KOPT-K1 (cell line): Measurements from ENCODE around the gene TCF25.

Source experiments
- H3K27ac ChIP-seq: fragments of 200-600 bp; sonication (generic); 2 replicates; pipeline ENCODE4 v1.5.1; 2016; ENCODE audit warnings: antibody characterized with exemption, mild to moderate bottlenecking, low read depth, low read length; ENCODE audit not compliant: poor library complexity, severe bottlenecking
- H3K36me3 ChIP-seq: fragments of 200-600 bp; sonication (generic); 2 replicates; pipeline ENCODE4 v1.5.1; 2017; ENCODE audit warnings: antibody characterized with exemption, mild to moderate bottlenecking, low read length, moderate library complexity; ENCODE audit not compliant: insufficient read depth
- H3K9me3 ChIP-seq: fragments of 200-600 bp; sonication (generic); 2 replicates; pipeline ENCODE4 v1.5.1; 2017; ENCODE audit warnings: antibody characterized with exemption, low read length, mild to moderate bottlenecking; ENCODE audit not compliant: insufficient read depth, poor library complexity, severe bottlenecking

TCF25 gene

GRCh38 chr16:89951509-89951908 is 78.1 kb downstream of the TCF25 start:
- no peak overlapping the region for H3K27ac ChIP-seq
- H3K9me3 ChIP-seq: no peaks in the 10 kb centered on the region
- no peaks in the 10 kb centered on the region for H3K36me3 ChIP-seq

DNA sequence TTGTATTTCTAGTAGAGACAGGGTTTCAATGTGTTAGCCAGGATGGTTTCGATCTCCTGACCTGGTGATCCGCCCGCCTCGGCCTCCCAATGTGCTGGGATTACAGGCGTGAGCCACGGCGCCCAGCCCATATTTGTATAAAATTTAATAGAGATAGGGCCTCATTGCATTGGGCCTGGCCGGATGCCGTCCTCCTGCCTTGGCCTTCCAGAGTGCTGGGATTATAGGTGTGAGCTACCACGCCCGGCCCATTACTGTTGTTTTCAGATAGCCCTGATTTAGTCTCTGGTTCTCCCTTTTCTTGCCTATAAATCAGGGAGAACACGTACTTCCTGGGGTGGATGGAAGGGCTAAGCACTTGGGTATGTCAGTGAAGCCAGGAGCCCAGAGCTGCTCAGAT is 78.7 kb downstream of the TCF25 start:
- no peak overlapping the region for H3K27ac ChIP-seq
- H3K36me3 ChIP-seq: no peaks in the 10 kb centered on the region
- H3K9me3 ChIP-seq: no peaks in the 10 kb centered on the region

DNA sequence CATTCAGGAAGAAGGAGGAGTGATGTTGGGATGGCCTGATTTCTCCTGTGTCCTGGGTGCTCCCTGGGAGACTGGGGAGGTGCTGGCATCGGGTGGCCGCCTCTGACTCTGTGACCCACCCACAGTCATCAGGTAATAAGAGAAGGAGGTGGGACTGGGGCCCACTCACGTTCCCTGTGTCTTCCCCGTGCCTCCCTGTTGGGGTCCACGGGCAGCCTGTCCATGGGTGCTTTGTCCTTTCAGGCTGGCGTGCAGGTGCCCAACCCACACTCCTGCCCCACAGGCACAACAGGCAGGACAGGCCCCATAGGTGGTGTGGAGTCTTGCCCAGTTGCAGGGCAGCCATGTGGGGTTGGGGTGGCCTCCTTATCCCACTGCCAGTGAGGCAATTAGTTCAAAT is 79.2 kb downstream of the TCF25 start:
- Histone ChIP-seq H3K27ac (no peak overlapping the region), H3K9me3 (no peaks in the 10 kb centered on the region), H3K36me3 (no peaks in the 10 kb centered on the region)

GRCh38 chr16:89953671-89954406 is 80.4 kb downstream of the TCF25 start:
- no peak overlapping the region for H3K27ac ChIP-seq
- H3K36me3 ChIP-seq: no peaks in the 10 kb centered on the region
- no peaks in the 10 kb centered on the region for H3K9me3 ChIP-seq

- H3K27ac ChIP-seq: no peak overlapping the region
These were observed 81.1 kb downstream of the TCF25 start for GRCh38 chr16:89954462-89954861.

DNA sequence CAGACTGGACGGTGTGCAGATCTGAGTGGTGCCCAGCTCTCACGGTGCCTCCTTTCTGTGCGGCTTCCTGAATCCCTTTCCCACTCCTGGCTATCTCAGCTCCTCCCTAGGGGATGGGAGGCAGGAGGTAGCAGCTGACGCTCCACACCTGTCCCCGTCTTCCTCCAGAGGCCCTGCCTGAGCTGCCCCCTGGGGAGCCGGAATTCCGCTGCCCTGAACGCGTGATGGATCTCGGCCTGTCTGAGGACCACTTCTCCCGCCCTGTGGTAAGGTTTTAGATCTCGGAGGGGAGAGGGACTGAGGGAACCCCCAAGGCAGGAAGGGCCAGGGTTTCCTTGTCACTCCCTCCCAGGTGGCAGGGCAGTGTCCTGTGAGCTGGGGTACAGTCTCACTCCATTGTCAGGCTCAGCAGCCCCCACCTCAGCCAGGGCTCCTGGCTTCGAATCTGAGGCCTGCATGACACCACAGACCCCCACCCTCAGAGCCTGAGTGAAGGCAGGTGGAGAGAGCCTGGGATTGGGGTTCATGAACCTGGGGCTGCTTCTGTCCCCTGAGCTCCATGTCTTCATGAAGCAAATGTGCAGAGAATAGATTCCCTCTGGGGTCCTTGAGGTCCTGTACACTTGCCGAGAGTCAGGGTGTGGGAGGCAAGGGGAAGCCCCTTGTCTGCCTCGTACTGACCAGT is 81.8 kb downstream of the TCF25 start:
- Histone ChIP-seq H3K36me3 (no peaks in the 10 kb centered on the region), H3K9me3 (no peaks in the 10 kb centered on the region), H3K27ac (no peak overlapping the region)

More at GRCh38 chr16:89954462-89954861, 81.1 kb downstream of the TCF25 start:
- no peaks in the 10 kb centered on the region for H3K9me3 ChIP-seq
- H3K36me3 ChIP-seq: no peaks in the 10 kb centered on the region

DNA sequence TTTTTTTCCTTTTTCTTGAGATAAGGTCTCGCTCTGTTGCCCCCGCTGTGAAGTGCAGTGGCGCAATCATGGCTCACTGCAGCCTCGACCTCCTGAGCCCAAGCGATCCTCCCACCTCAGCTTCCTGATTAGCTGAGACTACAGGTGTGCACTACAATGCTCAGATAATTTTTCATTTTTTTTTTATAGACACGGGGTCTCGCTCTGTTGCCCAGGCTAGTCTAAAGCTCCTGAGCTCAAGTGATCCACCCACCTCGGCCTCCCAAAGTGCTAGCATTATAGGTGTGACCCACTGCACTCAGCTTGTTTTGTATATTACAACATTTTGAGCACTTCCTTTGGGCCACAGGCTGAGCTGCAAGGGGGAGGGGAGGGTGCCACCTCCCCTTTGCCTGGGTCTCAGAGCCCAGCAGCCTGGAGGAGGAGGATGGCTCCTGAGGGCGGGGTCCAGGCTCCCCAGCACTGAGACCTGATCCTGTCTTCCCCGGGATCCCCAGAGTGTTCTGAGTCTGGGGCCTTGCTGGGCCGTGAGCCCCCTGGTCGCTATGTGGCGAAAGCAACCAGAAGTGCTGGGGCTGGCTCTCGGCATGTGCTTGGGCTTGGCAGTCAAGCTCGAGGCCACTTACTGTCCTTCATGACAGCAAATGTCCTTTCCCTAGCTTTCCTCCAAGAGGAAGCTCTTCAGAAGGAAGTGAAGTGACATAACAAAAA is 83.3 kb downstream of the TCF25 start:
- no peaks in the 10 kb centered on the region for H3K9me3 ChIP-seq
- H3K27ac ChIP-seq: no peak overlapping the region
- no peaks in the 10 kb centered on the region for H3K36me3 ChIP-seq

- H3K9me3 ChIP-seq: no peaks in the 10 kb centered on the region
- no peak overlapping the region for H3K27ac ChIP-seq
- H3K36me3 ChIP-seq: no peaks in the 10 kb centered on the region
These were observed 83.9 kb downstream of the TCF25 start for GRCh38 chr16:89957216-89957785.

- Histone ChIP-seq H3K27ac (no peak overlapping the region), H3K36me3 (no peaks in the 10 kb centered on the region), H3K9me3 (no peaks in the 10 kb centered on the region)
These were observed 84.7 kb downstream of the TCF25 start for GRCh38 chr16:89958068-89958467.

DNA sequence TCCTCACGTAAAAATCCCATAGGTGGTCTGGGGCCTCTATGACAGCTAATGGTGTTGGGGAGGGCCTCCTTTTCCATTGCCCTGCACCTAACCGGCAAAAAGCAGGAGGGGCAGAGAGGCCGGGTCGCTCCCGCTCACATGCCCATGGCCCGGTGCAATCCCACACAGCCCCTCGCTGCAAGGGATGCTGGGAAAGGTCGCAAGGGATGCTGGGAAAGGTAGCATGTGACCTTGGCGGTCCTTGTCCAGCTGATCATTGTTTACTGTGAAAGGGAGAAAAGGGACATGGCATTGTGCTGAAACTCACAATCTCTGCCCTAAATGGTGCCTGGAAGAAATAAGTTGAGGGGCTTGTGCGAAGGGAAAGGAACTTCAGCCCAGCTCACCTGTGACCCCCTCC is 85.2 kb downstream of the TCF25 start:
- Histone ChIP-seq H3K27ac (no peak overlapping the region), H3K9me3 (no peaks in the 10 kb centered on the region), H3K36me3 (no peaks in the 10 kb centered on the region)

GRCh38 chr16:89960966-89961365 is 87.6 kb downstream of the TCF25 start:
- Histone ChIP-seq H3K36me3 (no peaks in the 10 kb centered on the region), H3K27ac (no peak overlapping the region), H3K9me3 (no peaks in the 10 kb centered on the region)
